Activated T-helper 2 cell treated with anti-CD3 and anti-CD28 coated beads, Interferon-gamma antibody, Interleukin-2, Interleukin-4, amounts not matched to agents 10 μg/mL and 5 μg/mL and 100 μg/mL, durations not matched to agents 14 hours and 24 hours and 36 hours (primary cell): ENCODE data around the gene CDYL. TPM values are rescaled to one million over a fixed set of nuclear protein-coding genes. Genes with fewer than 3 reads are reported as not detected.

Experiments used
- DNase-seq: peaks from one replicate; pipeline ENCODE4 v3.0.0; 2021; ENCODE audit warnings: low spot score
- H3K27ac Mint-ChIP-seq: one replicate; pipeline ENCODE4 v1.8.0; 2021; ENCODE audit warnings: mixed read lengths
- H3K27me3 Mint-ChIP-seq: one replicate; pipeline ENCODE4 v1.8.0; 2021; ENCODE audit warnings: low read depth, mixed read lengths
- H3K36me3 Mint-ChIP-seq: one replicate; pipeline ENCODE4 v1.8.0; 2021; ENCODE audit warnings: low read depth, mixed read lengths
- H3K4me1 Mint-ChIP-seq: one replicate; pipeline ENCODE4 v1.8.0; 2021; ENCODE audit warnings: low read depth, mixed read lengths
- H3K4me3 Mint-ChIP-seq: one replicate; pipeline ENCODE4 v1.8.0; 2021; ENCODE audit warnings: low read depth, mild to moderate bottlenecking, moderate library complexity, mixed read lengths
- H3K9me3 Mint-ChIP-seq: one replicate; pipeline ENCODE4 v1.8.0; 2021; ENCODE audit warnings: mixed read lengths
- intact Hi-C: fragments of 100-400 bp; cut with micrococcal nuclease; formaldehyde crosslinking; loops from one replicate; pipeline ENCODE4 v1.15.1; 2023
- total RNA-seq: library from RNA; stranded (reverse); gene quantifications from 2 replicates; pipeline ENCODE4 v1.2.3, GENCODE V29; 2022

CDYL gene
- total RNA-seq, 1 donor from 2014 or later: 40.9 TPM

DNA sequence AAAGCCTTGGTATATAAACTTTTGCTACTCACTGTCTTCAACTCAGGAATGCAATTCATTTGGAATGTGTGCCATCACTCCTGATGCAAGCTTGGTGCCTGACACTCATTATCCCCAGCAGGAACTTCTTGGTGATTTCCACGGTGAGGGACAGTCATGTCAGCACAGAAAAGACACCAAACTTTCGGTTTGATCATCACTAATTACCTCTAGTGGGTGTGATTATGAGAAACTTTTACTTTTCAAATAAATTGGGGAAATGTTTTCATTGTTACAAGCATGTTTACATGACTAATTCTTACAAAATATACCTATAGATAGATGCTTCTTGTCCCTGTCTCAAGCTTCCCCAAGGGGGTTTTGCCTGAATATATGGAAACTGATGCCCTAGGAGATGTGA lies 186.7 kb downstream of the CDYL start:
- Mint-ChIP-seq H3K27ac (no peak overlapping the region), H3K36me3 (no peaks in the 10 kb centered on the region), H3K4me1 (no peaks in the 10 kb centered on the region), H3K4me3 (no peak overlapping the region), H3K9me3 (no peaks in the 10 kb centered on the region), H3K27me3 (peaks cover 5% of the 10 kb centered on the region)
- DNase-seq: no peak
- intact Hi-C loops: no loop called here

DNA sequence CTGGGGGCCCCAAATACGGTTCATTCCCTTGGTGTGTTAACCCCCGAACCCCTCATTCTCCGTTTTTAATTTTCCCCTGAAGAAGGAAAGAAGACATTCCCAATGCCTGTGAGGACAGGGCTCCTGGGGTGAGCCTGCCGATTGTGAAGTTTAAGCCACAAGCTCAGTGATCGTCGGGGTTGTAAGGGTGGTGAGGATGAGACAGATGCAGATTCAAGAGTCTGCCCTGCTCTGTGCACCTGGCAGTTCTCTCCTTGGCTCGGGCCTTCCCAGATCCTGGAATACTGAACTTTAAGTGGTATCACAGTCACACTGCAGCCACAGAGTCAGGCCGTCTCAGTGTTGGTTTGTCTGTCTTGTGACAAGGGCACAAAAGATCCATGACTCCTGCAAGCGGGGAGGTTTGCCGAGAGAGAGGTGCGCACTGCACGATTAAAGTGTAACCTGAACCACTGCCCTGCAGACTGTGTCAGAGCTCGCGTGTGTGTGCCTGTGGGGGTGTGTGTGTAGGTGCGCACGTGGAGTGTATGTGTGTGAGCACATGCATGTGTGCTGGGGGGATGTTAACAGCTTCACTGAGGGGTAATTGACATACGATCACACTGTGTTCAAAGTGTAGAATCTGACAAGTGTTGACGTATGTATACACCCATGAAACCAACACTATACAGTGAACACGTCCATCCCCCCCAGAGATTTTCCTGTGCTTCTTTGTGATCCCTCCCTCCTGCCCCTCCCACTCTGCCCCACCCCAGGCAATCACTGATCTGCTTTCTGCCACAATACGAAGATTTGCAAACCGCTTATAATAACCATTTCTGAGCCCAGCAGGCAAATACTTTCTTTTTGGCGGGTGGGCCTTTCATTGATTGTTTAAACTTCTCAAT lies 188.7 kb downstream of the CDYL start:
- no peak overlapping the region for H3K4me3 Mint-ChIP-seq
- peaks cover 8% of the 10 kb centered on the region for H3K27me3 Mint-ChIP-seq

DNA sequence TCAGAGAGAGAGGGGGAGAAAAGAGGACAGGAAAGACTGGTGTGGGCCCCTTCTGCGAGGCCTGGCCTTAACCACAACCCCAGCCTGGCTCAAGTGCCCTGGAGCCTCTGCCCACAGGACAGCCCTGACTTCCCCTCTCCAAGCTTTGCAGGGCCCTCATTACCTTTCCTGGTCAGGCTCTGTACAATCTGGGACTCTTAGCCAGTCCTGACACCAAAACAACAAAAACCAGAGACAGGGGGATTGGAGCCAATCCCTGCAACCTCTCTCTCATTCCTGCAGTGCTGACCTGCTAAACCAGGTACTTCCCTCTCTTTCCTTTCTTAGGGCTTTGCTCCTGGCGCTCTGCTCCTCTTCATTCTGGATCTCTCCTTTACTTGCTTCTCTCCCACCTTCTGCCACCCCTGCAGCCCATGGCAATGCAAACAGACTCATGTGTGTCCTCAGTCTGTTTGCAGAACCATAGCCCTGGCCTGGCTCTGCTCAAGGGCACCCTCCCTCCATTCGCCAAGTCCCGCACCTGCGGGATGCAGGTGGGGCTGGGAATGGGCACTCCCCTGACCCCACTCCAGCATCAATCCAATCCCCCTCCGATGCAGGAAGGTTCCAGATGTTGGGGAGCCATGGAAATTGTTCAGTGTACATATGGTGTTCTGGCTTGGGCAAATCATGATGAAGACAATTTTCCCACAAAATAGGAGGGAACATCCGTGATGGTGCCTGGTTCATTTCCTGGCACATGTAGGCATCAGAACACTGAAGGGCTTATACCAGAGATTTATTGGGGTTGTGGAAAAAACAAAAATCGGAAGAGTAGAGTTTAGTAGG lies 189.6 kb downstream of the CDYL start:
- peaks cover 8% of the 10 kb centered on the region for H3K27me3 Mint-ChIP-seq
- no peak for DNase-seq
- intact Hi-C loops: no loop called here
- no peaks in the 10 kb centered on the region for H3K9me3 Mint-ChIP-seq
- no peaks in the 10 kb centered on the region for H3K4me1 Mint-ChIP-seq
- H3K27ac Mint-ChIP-seq: no peak overlapping the region
- H3K36me3 Mint-ChIP-seq: no peaks in the 10 kb centered on the region
- H3K4me3 Mint-ChIP-seq: no peak overlapping the region

More for the DNA sequence above, 188.7 kb downstream of the CDYL start:
- intact Hi-C loops: no loop called here
- no peak overlapping the region for H3K27ac Mint-ChIP-seq
- no peaks in the 10 kb centered on the region for H3K4me1 Mint-ChIP-seq
- DNase-seq: no peak
- no peaks in the 10 kb centered on the region for H3K9me3 Mint-ChIP-seq
- H3K36me3 Mint-ChIP-seq: no peaks in the 10 kb centered on the region

DNA sequence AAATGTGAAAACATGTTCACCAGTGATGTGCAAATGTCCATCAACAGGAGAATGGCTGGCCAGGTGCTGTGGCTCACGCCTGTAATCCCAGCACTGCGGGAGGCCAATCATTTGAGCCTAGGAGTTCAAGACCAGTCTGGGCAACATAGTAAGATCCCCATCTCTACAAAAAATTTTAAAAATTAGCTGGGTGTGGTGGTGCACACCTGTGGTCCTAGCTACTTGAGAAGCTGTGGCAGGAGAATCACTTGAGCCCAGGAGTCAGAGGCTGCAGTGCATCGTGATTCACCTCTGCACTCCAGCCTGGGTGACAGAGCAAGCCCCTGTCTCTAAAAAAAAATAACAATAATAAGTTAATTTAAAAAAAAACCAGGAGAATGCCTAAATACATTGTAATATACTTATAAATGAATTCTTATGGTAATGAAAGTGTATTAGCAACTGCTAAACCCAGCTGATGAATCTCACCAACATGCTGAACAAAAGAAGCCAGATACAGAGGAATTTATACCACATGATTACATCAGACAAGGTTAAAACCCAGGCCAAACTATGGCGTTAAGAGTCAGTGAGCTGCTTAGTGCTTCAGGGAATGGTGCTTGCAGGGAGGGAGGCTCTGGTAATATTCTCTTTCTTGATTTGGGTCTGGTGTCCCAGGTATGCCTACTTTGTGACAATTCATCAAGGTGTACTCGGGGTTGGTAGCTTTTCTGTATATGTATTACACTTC lies 191.3 kb downstream of the CDYL start:
- no peaks in the 10 kb centered on the region for H3K9me3 Mint-ChIP-seq
- DNase-seq: no peak
- no peaks in the 10 kb centered on the region for H3K36me3 Mint-ChIP-seq
- intact Hi-C loops: no loop called here
- no peak overlapping the region for H3K27ac Mint-ChIP-seq
- H3K4me1 Mint-ChIP-seq: no peaks in the 10 kb centered on the region
- H3K27me3 Mint-ChIP-seq: peaks cover 10% of the 10 kb centered on the region
- H3K4me3 Mint-ChIP-seq: no peak overlapping the region

DNA sequence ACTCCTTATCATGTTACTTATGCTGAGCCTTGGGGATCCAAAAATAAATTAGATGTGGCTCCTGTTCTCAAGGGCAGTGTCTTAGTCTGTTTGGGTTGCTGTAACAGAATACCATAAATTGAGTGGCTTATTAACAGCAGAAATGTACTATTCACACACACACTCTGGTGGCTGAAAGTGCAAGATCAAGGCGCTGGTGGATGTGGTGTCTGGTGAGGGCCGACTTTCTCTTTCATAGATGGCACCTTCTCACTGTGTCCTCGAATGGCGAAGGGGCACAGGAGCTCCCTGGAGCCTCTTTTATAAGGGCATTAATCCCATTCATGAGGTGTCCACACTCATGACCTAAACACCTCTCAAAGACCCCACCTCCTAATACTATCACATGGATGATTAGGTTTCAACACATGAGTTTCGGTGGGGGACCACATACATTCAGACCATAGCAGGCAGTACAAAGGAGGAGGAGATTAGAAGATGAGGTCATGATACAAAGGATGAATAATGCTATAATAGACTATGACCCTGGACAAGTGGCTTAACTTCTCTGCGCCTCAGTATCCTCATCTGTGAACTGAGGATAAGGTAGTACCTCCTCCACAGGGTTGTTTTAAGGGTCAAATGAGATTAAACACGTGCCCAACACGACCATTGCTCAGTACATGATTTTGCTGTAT lies 193.5 kb downstream of the CDYL start:
- Mint-ChIP-seq H3K27me3 (peaks cover 10% of the 10 kb centered on the region), H3K36me3 (no peaks in the 10 kb centered on the region), H3K27ac (no peak overlapping the region), H3K9me3 (no peaks in the 10 kb centered on the region), H3K4me3 (no peak overlapping the region), H3K4me1 (no peaks in the 10 kb centered on the region)
- DNase-seq: no peak
- intact Hi-C loops: no loop called here

DNA sequence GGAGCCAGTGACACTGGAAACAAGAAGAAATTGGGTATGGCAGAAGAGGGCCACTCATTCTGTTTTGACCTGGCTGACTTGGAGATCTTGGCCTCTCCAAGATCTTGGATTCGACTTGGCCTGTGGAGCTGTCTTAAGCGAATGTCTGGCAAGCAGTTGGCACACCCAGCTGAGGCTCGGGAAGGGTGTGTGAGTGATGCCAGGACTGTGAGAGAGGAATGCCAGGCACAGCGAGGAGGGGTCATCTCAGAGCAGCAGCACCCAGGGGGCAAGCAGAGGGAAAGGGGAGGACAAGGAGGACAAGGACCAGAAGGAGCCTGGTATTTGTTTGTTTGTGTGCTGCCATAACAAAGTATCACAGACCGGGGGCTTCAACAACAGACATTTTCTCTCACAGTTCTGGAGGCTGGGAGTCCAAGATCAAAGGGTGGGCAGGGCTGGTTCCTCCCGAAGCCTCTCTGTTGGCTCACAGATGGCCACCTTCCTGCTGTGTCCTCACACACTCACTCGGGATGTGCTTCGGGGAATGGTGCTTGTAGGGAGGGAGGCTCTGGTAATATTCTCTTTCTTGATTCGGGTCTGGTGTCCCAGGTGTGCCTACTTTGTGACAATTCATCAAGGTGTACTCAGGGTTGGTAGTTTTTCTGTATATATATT lies 194.7 kb downstream of the CDYL start:
- DNase-seq: no peak
- Mint-ChIP-seq H3K9me3 (no peaks in the 10 kb centered on the region), H3K4me1 (no peaks in the 10 kb centered on the region), H3K36me3 (no peaks in the 10 kb centered on the region), H3K4me3 (no peak overlapping the region), H3K27ac (no peak overlapping the region), H3K27me3 (peaks cover 8% of the 10 kb centered on the region)
- intact Hi-C loops: no loop called here

DNA sequence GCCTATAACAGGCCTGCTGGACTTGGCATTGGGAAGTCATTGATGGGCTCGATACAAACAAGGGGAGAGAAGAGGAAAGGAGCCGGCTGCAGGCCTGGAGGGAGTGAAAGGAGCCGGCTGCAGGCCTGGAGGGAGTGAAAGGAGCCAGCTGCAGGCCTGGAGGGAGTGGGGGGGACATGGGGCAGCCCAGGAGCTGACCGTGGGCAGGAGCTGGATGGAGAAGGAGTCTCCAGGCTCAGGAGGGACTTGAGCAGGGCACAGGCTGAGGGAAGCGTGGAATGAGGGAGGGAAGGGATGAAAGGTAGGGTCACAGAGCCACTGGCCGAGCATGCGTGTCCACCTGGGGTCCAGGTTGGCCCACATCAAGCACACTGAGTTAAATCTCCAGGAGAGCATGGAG lies 195.6 kb downstream of the CDYL start:
- H3K36me3 Mint-ChIP-seq: no peaks in the 10 kb centered on the region
- H3K27me3 Mint-ChIP-seq: peaks cover 9% of the 10 kb centered on the region
- H3K4me1 Mint-ChIP-seq: no peaks in the 10 kb centered on the region
- H3K4me3 Mint-ChIP-seq: no peak overlapping the region
- intact Hi-C loops: no loop called here
- no peak overlapping the region for H3K27ac Mint-ChIP-seq
- H3K9me3 Mint-ChIP-seq: no peaks in the 10 kb centered on the region
- no peak for DNase-seq

DNA sequence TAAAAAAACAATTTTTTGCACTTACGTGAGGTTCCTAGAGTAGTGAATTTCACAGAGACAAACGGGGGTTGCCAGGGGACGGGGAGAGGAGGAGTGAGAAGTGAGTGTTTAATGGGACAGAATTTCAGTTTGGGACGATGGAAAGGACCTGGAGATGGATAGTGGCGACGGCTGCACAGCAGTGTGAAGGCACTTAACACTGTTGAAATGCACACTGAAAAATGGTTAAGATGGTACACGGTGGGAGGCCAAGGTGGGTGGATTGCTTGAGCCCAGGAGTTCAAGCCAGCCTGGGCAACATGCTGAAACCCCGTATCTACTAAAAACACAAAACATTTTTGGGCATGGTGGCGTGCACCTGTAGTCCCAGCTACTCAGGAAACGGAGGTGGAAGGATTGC lies 196.2 kb downstream of the CDYL start:
- intact Hi-C loops: no loop called here
- Mint-ChIP-seq H3K27me3 (peaks cover 9% of the 10 kb centered on the region), H3K36me3 (no peaks in the 10 kb centered on the region)

DNA sequence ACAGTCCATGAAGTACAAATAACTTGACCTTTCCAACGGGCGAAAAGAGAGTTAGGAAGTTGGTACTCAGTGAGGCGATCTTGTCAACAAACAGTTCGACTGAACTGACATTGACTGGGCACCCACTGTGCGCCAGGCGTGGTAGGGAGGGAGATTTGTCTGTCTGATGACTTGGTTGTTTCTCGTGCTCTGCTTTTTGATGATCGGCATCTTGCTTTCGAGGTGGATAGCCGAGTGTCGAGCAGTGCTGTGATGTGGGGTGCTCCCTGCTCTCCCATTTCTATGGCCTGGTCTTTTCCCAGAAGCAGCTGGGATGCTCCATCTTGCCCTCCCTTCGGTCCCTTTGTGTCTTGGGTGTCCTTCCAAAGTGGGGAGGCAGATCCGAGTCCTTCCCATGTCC lies 197.2 kb downstream of the CDYL start:
- Mint-ChIP-seq H3K36me3 (no peaks in the 10 kb centered on the region), H3K9me3 (no peaks in the 10 kb centered on the region), H3K27me3 (peaks cover 9% of the 10 kb centered on the region), H3K4me3 (no peak overlapping the region), H3K27ac (no peak overlapping the region), H3K4me1 (no peaks in the 10 kb centered on the region)
- DNase-seq: no peak
- intact Hi-C loops: no loop called here

More for the DNA sequence above, 196.2 kb downstream of the CDYL start:
- H3K27ac Mint-ChIP-seq: no peak overlapping the region
- no peak overlapping the region for H3K4me3 Mint-ChIP-seq
- no peaks in the 10 kb centered on the region for H3K9me3 Mint-ChIP-seq
- H3K4me1 Mint-ChIP-seq: no peaks in the 10 kb centered on the region
- DNase-seq: no peak

DNA sequence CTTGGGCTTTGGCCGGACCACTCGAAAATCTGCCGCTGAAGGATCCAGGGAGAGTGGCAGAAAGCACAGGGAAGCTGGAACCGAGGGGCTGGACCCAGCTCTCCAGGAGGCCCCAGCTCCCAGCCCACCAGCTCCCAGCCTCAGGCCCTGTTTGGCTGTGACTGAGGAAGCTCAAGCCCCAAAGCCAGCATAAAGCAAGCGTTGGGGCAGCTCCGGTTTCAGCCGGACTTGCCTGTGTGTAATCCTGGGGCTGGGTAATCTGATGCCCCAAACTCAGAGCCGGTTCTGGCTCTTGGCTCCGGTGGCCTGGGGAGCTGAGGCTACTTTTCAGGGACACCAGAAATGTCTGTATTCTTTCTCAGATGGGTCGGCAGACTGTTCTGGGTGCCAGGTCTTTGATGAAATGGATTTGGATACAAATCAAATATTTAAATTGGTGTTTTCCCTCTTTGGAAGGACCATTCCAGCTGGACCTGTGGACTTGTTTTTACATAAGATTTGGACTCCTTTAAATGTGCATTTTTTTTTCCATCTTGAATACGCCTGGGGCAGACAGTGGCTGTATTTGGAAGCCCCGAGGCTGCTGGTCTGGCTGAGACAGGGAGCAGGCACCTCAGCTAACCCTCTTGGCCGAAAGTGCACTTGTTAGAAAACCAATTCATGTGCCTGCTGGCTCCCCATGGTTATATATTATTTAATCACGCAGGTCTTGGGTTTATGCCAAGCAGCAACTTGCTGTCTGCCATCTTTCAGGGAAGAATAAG lies 198.0 kb downstream of the CDYL start:
- no peaks in the 10 kb centered on the region for H3K9me3 Mint-ChIP-seq
- H3K27ac Mint-ChIP-seq: no peak overlapping the region
- H3K4me3 Mint-ChIP-seq: no peak overlapping the region
- H3K4me1 Mint-ChIP-seq: no peaks in the 10 kb centered on the region
- H3K27me3 Mint-ChIP-seq: peaks cover 6% of the 10 kb centered on the region
- no peak for DNase-seq
- H3K36me3 Mint-ChIP-seq: no peaks in the 10 kb centered on the region
- intact Hi-C loops: no loop called here

DNA sequence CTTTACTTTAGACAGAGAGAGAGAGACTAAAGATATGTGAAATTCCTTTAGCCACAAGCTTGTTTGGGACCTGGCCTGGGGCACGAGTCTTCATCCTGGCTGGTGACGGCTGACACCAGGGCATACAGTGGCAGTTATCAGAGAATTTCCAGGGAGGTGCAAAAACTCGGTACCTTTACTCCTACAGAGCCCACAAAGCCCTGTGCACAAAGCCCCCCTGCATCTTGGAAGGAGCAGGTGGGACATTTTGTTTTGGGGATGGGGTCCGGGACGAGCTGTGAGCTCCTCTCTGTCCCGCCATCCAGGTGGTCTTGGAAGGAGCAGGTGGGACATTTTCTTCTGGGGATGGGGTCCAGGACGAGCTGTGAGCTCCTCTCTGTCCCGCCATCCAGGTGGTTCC lies 198.8 kb downstream of the CDYL start:
- DNase-seq: no peak
- Mint-ChIP-seq H3K4me1 (no peaks in the 10 kb centered on the region), H3K27me3 (peaks cover 6% of the 10 kb centered on the region), H3K36me3 (no peaks in the 10 kb centered on the region), H3K27ac (no peak overlapping the region), H3K4me3 (no peak overlapping the region), H3K9me3 (peaks cover 6% of the 10 kb centered on the region)
- intact Hi-C loops: no loop called here
